GM12872 (cell line): ENCODE data around the gene PHF21B.

ENCODE experiments used
- CTCF ChIP-seq: IDR thresholded peaks from 3 replicates; pipeline ENCODE4 v1.5.1; 2011; ENCODE audit warnings: low read depth, mild to moderate bottlenecking, low read length, moderate library complexity; ENCODE audit not compliant: insufficient read depth

PHF21B gene

GRCh38 chr22:44884562-44884961, 125.2 kb downstream of the PHF21B start:
- no peak for TF ChIP-seq CTCF

GRCh38 chr22:44883011-44883421, 126.8 kb downstream of the PHF21B start:
- TF ChIP-seq CTCF = no peak

DNA sequence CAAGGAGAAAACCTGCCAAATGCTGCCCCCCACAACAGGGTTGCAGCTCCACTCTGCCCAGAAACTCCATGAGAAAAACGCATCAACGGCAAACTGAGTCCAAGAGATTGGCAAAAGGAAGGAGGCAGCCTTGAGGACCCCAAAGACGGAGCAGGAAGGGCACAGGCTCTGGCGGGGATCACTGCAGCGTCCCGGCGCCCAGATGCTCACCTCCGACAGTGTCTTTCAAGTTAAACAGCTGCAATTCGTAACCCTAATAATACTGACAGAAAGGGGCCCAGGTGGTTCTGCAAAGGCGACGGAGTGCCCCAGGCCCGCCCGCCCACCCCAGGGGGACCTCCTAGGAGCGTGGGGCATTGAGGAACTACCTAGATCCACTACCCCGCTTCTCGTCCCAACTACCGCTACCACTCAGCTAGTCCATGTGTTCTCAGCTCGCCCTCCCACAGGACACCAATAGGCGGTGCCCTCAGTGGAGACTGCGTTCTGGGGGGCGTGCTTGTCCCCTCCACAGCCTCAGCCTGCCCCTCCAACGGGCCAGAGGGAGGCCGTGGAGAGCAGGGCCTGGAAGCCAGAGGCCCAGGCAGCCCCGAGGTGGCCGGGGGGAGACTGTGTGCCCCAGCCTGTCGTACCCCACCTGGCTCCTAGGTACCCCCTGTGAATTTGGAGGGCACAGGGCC, 127.4 kb downstream of the PHF21B start:
- TF ChIP-seq CTCF = no peak

GRCh38 chr22:44881624-44882023, 128.2 kb downstream of the PHF21B start:
- TF ChIP-seq CTCF = no peak

- TF ChIP-seq CTCF = no peak
These were observed 129.1 kb downstream of the PHF21B start for GRCh38 chr22:44880610-44881290.

GRCh38 chr22:44879301-44879680, 130.5 kb downstream of the PHF21B start:
- TF ChIP-seq CTCF = no peak

DNA sequence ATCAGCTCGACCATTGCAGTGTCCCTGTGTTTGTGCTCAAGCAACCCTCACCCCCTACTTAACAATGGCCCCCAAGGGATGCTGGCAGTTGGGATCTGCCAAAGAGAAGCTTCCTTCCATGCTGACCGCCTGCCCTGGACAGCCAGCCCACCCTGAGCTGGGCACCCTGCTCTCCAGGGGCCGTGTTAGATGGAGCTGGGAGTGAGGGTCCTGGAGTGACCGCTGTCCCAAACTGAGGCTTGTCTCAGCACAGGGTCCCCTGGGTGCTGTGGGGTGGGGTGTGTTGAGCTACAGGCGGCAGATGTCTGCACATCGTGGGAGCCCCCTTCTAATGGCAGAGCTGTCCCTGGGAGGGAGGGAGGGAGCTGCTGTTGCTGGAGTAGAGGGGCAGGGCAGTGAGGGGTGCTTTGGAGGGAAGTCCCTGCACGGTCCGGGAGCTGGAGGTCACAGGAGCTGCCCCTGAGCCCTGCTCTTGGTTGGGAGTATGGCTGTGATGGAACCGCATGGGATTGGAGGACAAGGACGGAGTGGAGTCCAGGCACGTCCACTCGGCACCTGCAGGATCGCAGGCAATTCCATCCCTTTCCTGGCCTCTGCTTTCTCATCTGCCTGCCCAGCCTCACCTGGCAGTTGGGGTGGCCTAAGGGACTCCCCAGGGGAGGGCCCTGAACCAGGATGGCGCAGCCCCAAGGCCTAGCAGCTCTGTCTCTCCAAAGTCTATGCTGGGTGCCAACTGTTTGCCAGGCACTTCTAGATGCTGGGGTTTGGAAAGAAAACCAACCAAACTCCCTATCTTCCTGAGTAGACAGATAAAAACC, 131.1 kb downstream of the PHF21B start:
- TF ChIP-seq CTCF = no peak
